Heart left ventricle (tissue), 16 donors: Measurements from ENCODE around the gene SORCS2. TPM values are rescaled to one million over a fixed set of nuclear protein-coding genes. Genes with fewer than 3 reads are reported as not detected.

ENCODE experiments used
- ATAC-seq, 4 donors: fragments of 200-7000 bp; cut with Tn5 transposase; one replicate each; pipeline ENCODE4 v1.9.1; 2020 to 2022; ENCODE audit warnings: moderate library complexity in 4 of 4, mild to moderate bottlenecking in 3 of 4, moderate number of reproducible peaks in 1 of 4
- DNase-seq, 5 donors: peaks; one replicate each; pipeline ENCODE4 v3.0.0-alpha.2; 2020
- H3K27ac ChIP-seq, 12 donors: fragments of 200-600 bp; sonication (generic) in 4 of 12; one replicate each; pipeline versions ENCODE4 v1.5.0 to v1.8.0; 2016 to 2022; ENCODE audit warnings: mild to moderate bottlenecking in 2 of 12
- H3K27me3 ChIP-seq, 9 donors: fragments of 200-600 bp; sonication (generic) in 2 of 9; one replicate each; pipeline versions ENCODE4 v1.5.1 to v1.8.0; 2016 to 2022; ENCODE audit warnings: mild to moderate bottlenecking in 3 of 9
- H3K36me3 ChIP-seq, 9 donors: fragments of 200-600 bp; sonication (generic) in 2 of 9; one replicate each; pipeline versions ENCODE4 v1.5.0 to v1.8.0; 2018 to 2022; ENCODE audit warnings: mild to moderate bottlenecking in 2 of 9
- H3K4me1 ChIP-seq, 12 donors: fragments of 200-600 bp; sonication (generic) in 4 of 12; one replicate each; pipeline versions ENCODE4 v1.5.0 to v1.8.0; 2016 to 2022; ENCODE audit warnings: mild to moderate bottlenecking in 3 of 12
- H3K4me3 ChIP-seq, 12 donors: fragments of 200-600 bp; sonication (generic) in 4 of 12; one replicate each; pipeline versions ENCODE4 v1.5.0 to v1.8.0; 2017 to 2022; ENCODE audit warnings: mild to moderate bottlenecking in 9 of 12, moderate library complexity in 4 of 12
- H3K9me3 ChIP-seq, 12 donors: fragments of 200-600 bp; sonication (generic) in 4 of 12; one replicate each; pipeline versions ENCODE4 v1.5.0 to v1.8.0; 2016 to 2022; ENCODE audit warnings: mild to moderate bottlenecking in 1 of 12
- CTCF ChIP-seq, 12 donors: fragments of 200-600 bp; sonication (generic) in 4 of 12; IDR thresholded peaks; one replicate each; pipeline versions ENCODE4 v1.5.0 to v1.8.0; 2018 to 2022; ENCODE audit warnings: antibody characterized with exemption in 12 of 12, mild to moderate bottlenecking in 5 of 12
- POLR2A ChIP-seq, 2 donors: fragments of 450-650 bp; IDR thresholded peaks; one replicate each; pipeline ENCODE4 v1.6.1; 2017; ENCODE audit warnings: antibody characterized with exemption in 2 of 2, mild to moderate bottlenecking in 2 of 2, moderate library complexity in 2 of 2
- WGBS, 4 donors: extraction: QIAGEN DNeasy Blood & Tissue Kit in 2 of 4; methylation state at CpG; one replicate each; pipeline versions ENCODE4 v1.1.5 to v1.1.7; 2013 to 2018; 5-methylcytosine and 5-hydroxymethylcytosine counted together
- intact Hi-C, 10 donors: fragments of 100-400 bp; cut with DNase I; formaldehyde crosslinking; loops; one replicate each; pipeline versions ENCODE4 v1.11.1 to v1.14.2; 2022
- polyA plus RNA-seq, 2 donors: library from polyadenylated mRNA; stranded (reverse); fragments of 200-250 nt; gene quantifications; one replicate each; pipeline ENCODE4 v1.2.3, GENCODE V29; 2013
- total RNA-seq, 9 donors: library from RNA; depleted of rRNA in 2 of 9; stranded (reverse); fragments of >200 nt in 2 of 9; fragmentation: NEBNext Ultra II Directional in 3 of 9; extraction: Animal tissue kit (Norgen Biotek cat#: 25700) in 3 of 9; gene quantifications; one replicate each; pipeline versions ENCODE4 v1.1.0 to v1.2.4, GENCODE V29; 2016 to 2023
- donor health status: ischemic (EF 13 %, LVEDD 7.1; RV severe dilation, severe dysfunction).
- donor health status: healthy with polysubstance abuse.
- donor health status: DM: no; HTN: yes; CAD: no.
- donor health status: DM: no; HTN: no; CAD: no.
- donor health status: ischemic (EF 25% LVEDD 6.9; RV normal size, moderate dysfunction).
- donor health status: ischemic (EF 25% LVEDD 5.7; RV mildly dilated, moderate dysfunction).
- donor health status: healthy.
- donor health status: DM: yes; HTN: yes; CAD: no.
- donor health status: ischemic (EF 35%, LVEDD 5.7; RV mildly dilated, moderate dysfunction).
- donor health status: nonischemic (EF 11% LVEDD 7.7; RV severe dilation, severe dysfunction).
- donor health status: DM: yes; HTN: yes; CAD: no.
- donor health status: PGD.
- donor health status: ischemic (EF 29% LVEDD 5.4; RV normal size, mild dysfunction).
- donor health status: nonischemic (EF 23%, LVEDD 6.1; RV moderate dilation, normal function).

The SORCS2 gene
- total and polyA plus RNA-seq, 11 donors = 0.28 to 5.5 (median 2.4) TPM

GRCh38 chr4:7672601-7673000, 480.3 kb downstream of the SORCS2 start:
- ATAC-seq (no peak), DNase-seq (no peak)
- intact Hi-C loops = no loop called here
- no peak for TF ChIP-seq POLR2A (IDR thresholded peaks at IDR 0.05)
- no peak for TF ChIP-seq CTCF (IDR thresholded peaks at IDR 0.05)
- Histone ChIP-seq H3K36me3 (no peaks in the 10 kb centered on the region), H3K27ac (no peak overlapping the region), H3K27me3 (peaks cover 0 to 6% (median 0%) of the 10 kb centered on the region in 9 donors), H3K9me3 (peaks cover 0 to 16% (median 0%) of the 10 kb centered on the region in 12 donors), H3K4me1 (no peaks in the 10 kb centered on the region), H3K4me3 (no peak overlapping the region)
- 77 to 85% (median 80%) methylated on average over 4 of the region's 4 CpGs for WGBS, 4 donors

- no peak for TF ChIP-seq CTCF (IDR thresholded peaks at IDR 0.05)
- no peak for TF ChIP-seq POLR2A (IDR thresholded peaks at IDR 0.05)
- no peaks in the 10 kb centered on the region for H3K36me3 ChIP-seq
- ATAC-seq (no peak), DNase-seq (no peak)
- no peak overlapping the region for H3K27ac ChIP-seq
- 86 to 90% (median 89%) methylated on average over 9 of the region's 9 CpGs for WGBS, 4 donors
- intact Hi-C loops = no loop called here
- H3K4me3 ChIP-seq = no peak overlapping the region
- H3K27me3 ChIP-seq = peaks cover 0 to 6% (median 0%) of the 10 kb centered on the region in 9 donors
- H3K9me3 ChIP-seq = peaks cover 0 to 16% (median 0%) of the 10 kb centered on the region in 12 donors
- no peaks in the 10 kb centered on the region for H3K4me1 ChIP-seq
Measured at GRCh38 chr4:7673121-7673520, 480.8 kb downstream of the SORCS2 start.

- 77 to 86% (median 81%) methylated on average over 7 of the region's 7 CpGs for WGBS, 4 donors
- no peak for ATAC-seq
- no peak for DNase-seq
- intact Hi-C loops = no loop called here
- Histone ChIP-seq H3K36me3 (no peaks in the 10 kb centered on the region), H3K27ac (no peak overlapping the region), H3K4me3 (no peak overlapping the region), H3K9me3 (peaks cover 0 to 16% (median 0%) of the 10 kb centered on the region in 12 donors), H3K27me3 (peaks cover 0 to 6% (median 0%) of the 10 kb centered on the region in 9 donors), H3K4me1 (peaks cover 0 to 3% (median 0%) of the 10 kb centered on the region in 12 donors)
- TF ChIP-seq POLR2A (IDR thresholded peaks at IDR 0.05) (no peak), CTCF (IDR thresholded peaks at IDR 0.05) (no peak)
Measured at GRCh38 chr4:7674706-7675105, 482.4 kb downstream of the SORCS2 start.

GRCh38 chr4:7675136-7675535, 482.8 kb downstream of the SORCS2 start:
- H3K27me3 ChIP-seq = peaks cover 0 to 6% (median 0%) of the 10 kb centered on the region in 9 donors
- no peak overlapping the region for H3K27ac ChIP-seq
- DNase-seq = no peak
- TF ChIP-seq CTCF (IDR thresholded peaks at IDR 0.05) = no peak
- TF ChIP-seq POLR2A (IDR thresholded peaks at IDR 0.05) = no peak
- peaks cover 0 to 16% (median 0%) of the 10 kb centered on the region in 12 donors for H3K9me3 ChIP-seq
- intact Hi-C loops = no loop called here
- ATAC-seq = no peak
- H3K36me3 ChIP-seq = no peaks in the 10 kb centered on the region
- no peak overlapping the region for H3K4me3 ChIP-seq
- WGBS, 4 donors = 81 to 90% (median 86%) methylated on average over 6 of the region's 6 CpGs
- H3K4me1 ChIP-seq = peaks cover 0 to 3% (median 0%) of the 10 kb centered on the region in 12 donors
